Vagina (tissue), 2 donors: ENCODE measurements around the gene GHR.

ENCODE experiments used
- POLR2A ChIP-seq, 2 donors: fragments of 450-650 bp; IDR thresholded peaks; one replicate each; pipeline ENCODE4 v1.6.1; 2017; ENCODE audit warnings: antibody characterized with exemption in 2 of 2, mild to moderate bottlenecking in 2 of 2, moderate library complexity in 2 of 2
- POLR2AphosphoS5 ChIP-seq, 2 donors: sonication (generic); formaldehyde crosslinking; IDR thresholded peaks; one replicate each; pipeline ENCODE4 v1.9.0; 2017; ENCODE audit warnings: antibody characterized with exemption in 2 of 2, mild to moderate bottlenecking in 2 of 2, low read depth in 1 of 2; ENCODE audit not compliant: insufficient read depth in 1 of 2
- TF ChIP-seq, protein P1 (sequence below), 3 experiments: fragments of 450-650 bp in 2 of 3; fragments of 200-600 bp in 1 of 3; sonication (generic) in 1 of 3; IDR thresholded peaks; one replicate each; pipeline ENCODE4 v1.5.1; 2017 to 2019; ENCODE audit warnings: antibody characterized with exemption in 3 of 3, mild to moderate bottlenecking in 2 of 3, moderate library complexity in 2 of 3

DNA sequence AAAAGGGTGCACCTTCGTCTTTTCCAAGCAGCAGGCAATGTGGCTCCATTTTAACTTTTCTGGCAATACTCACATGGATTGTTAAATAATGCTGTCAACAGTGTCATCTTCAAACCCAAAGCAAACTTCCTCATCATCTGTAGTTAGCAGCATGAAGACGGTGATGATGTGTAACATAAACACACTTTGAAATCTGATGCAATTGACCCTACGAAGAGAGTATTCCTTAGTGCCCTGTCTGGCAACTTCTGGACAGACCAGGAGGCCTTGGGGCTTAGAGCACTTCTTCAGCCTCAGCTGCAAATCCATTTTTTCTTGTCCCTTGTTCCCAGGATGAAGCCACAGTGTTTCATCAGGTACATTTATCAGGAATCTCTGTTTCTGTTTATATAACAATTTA lies 149.1 kb downstream of the GHR start:
- TF ChIP-seq, protein P1, sequence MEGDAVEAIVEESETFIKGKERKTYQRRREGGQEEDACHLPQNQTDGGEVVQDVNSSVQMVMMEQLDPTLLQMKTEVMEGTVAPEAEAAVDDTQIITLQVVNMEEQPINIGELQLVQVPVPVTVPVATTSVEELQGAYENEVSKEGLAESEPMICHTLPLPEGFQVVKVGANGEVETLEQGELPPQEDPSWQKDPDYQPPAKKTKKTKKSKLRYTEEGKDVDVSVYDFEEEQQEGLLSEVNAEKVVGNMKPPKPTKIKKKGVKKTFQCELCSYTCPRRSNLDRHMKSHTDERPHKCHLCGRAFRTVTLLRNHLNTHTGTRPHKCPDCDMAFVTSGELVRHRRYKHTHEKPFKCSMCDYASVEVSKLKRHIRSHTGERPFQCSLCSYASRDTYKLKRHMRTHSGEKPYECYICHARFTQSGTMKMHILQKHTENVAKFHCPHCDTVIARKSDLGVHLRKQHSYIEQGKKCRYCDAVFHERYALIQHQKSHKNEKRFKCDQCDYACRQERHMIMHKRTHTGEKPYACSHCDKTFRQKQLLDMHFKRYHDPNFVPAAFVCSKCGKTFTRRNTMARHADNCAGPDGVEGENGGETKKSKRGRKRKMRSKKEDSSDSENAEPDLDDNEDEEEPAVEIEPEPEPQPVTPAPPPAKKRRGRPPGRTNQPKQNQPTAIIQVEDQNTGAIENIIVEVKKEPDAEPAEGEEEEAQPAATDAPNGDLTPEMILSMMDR (IDR thresholded peaks at IDR 0.05) = no peak
- TF ChIP-seq POLR2A (IDR thresholded peaks at IDR 0.05) = no peak
- no peak for TF ChIP-seq POLR2AphosphoS5 (IDR thresholded peaks at IDR 0.05; ENCODE audit: insufficient read depth in 1 of 2, low read depth in 1 of 2)
